Neutrophil (primary cell): ENCODE data around the gene CCDC7.
"Not testable (repeated sequence)": the region's sequence is repeated elsewhere in the genome, so short reads cannot be mapped to it uniquely, and the experiment has no call there.

Source experiments
- H3K27ac ChIP-seq: fragments of 200-600 bp; sonication (generic); 2 replicates; pipeline ENCODE4 v1.5.1; 2016; ENCODE audit warnings: mild to moderate bottlenecking, moderate library complexity
- H3K27me3 ChIP-seq: fragments of 200-600 bp; sonication (generic); 2 replicates; pipeline ENCODE4 v1.6.0; 2016; ENCODE audit warnings: mild to moderate bottlenecking
- H3K36me3 ChIP-seq: fragments of 200-600 bp; sonication (generic); 2 replicates; pipeline ENCODE4 v1.5.1; 2017
- H3K4me1 ChIP-seq, 2 experiments: fragments of 200-600 bp in 1 of 2; sonication (generic) in 1 of 2; 1 replicate in 1 of 2; 2 replicates in 1 of 2; pipeline versions ENCODE4 v1.5.1 to v1.6.1; 2013 to 2016; ENCODE audit warnings: low read depth in 1 of 2, low read length in 1 of 2, mild to moderate bottlenecking in 1 of 2, moderate library complexity in 1 of 2; ENCODE audit not compliant: control insufficient read depth in 1 of 2, insufficient read depth in 1 of 2
- H3K4me3 ChIP-seq, 2 experiments: fragments of 200-600 bp in 1 of 2; sonication (generic) in 1 of 2; 1 replicate in 1 of 2; 2 replicates in 1 of 2; pipeline ENCODE4 v1.5.1; 2013 to 2016; ENCODE audit warnings: low read depth in 1 of 2, low read length in 1 of 2, mild to moderate bottlenecking in 1 of 2, moderate library complexity in 1 of 2
- H3K9me3 ChIP-seq: fragments of 200-600 bp; sonication (generic); 2 replicates; pipeline ENCODE4 v1.5.1; 2016
- CTCF ChIP-seq: fragments of 200-600 bp; sonication (generic); IDR thresholded peaks from 2 replicates; pipeline ENCODE4 v1.5.1; 2016; ENCODE audit warnings: antibody characterized with exemption

The CCDC7 gene

GRCh38 chr10:32692174-32692573 lies 246.2 kb downstream of the CCDC7 start:
- Histone ChIP-seq H3K27ac (no peak overlapping the region), H3K36me3 (no peaks in the 10 kb centered on the region)
- TF ChIP-seq CTCF: no peak

GRCh38 chr10:32693441-32693979 lies 247.6 kb downstream of the CCDC7 start:
- Histone ChIP-seq H3K27me3 (no peaks in the 10 kb centered on the region), H3K4me3 (no peak overlapping the region), H3K36me3 (no peaks in the 10 kb centered on the region), H3K27ac (no peak overlapping the region), H3K4me1 (no peaks in the 10 kb centered on the region), H3K9me3 (no peaks in the 10 kb centered on the region)
- no peak for TF ChIP-seq CTCF

More at GRCh38 chr10:32692174-32692573, 246.2 kb downstream of the CCDC7 start:
- Histone ChIP-seq H3K4me3 (no peak overlapping the region), H3K27me3 (no peaks in the 10 kb centered on the region), H3K9me3 (no peaks in the 10 kb centered on the region), H3K4me1 (no peaks in the 10 kb centered on the region)

GRCh38 chr10:32699683-32700082 lies 253.7 kb downstream of the CCDC7 start:
- H3K4me1 ChIP-seq, H3K27me3 ChIP-seq, H3K27ac ChIP-seq, H3K36me3 ChIP-seq, H3K4me3 ChIP-seq, H3K9me3 ChIP-seq: not testable (repeated sequence)

- H3K27me3 ChIP-seq: no peaks in the 10 kb centered on the region
- no peak overlapping the region for H3K4me3 ChIP-seq
- H3K27ac ChIP-seq: no peak overlapping the region
- H3K9me3 ChIP-seq: no peaks in the 10 kb centered on the region
- no peaks in the 10 kb centered on the region for H3K36me3 ChIP-seq
- no peaks in the 10 kb centered on the region for H3K4me1 ChIP-seq
- no peak for TF ChIP-seq CTCF
These were observed 267.6 kb downstream of the CCDC7 start for GRCh38 chr10:32713560-32713959.

GRCh38 chr10:32731527-32731926 lies 285.6 kb downstream of the CCDC7 start:
- TF ChIP-seq CTCF: no peak
- Histone ChIP-seq H3K9me3 (no peaks in the 10 kb centered on the region), H3K36me3 (no peaks in the 10 kb centered on the region), H3K27me3 (no peaks in the 10 kb centered on the region), H3K4me1 (no peaks in the 10 kb centered on the region), H3K4me3 (no peak overlapping the region), H3K27ac (no peak overlapping the region)

- Histone ChIP-seq H3K4me3 (no peak overlapping the region), H3K9me3 (no peaks in the 10 kb centered on the region), H3K4me1 (no peaks in the 10 kb centered on the region), H3K36me3 (no peaks in the 10 kb centered on the region), H3K27ac (no peak overlapping the region), H3K27me3 (no peaks in the 10 kb centered on the region)
- no peak for TF ChIP-seq CTCF
These were observed 293.0 kb downstream of the CCDC7 start for GRCh38 chr10:32738958-32739357.
